Smooth muscle cell (in vitro differentiated cells): Measurements from ENCODE around the gene DUOXA2. TPM values are rescaled to one million over a fixed set of nuclear protein-coding genes. Genes with fewer than 3 reads are reported as not detected.

ENCODE experiments used
- DNase-seq: peaks from one replicate; lab custom pipeline; 2025; ENCODE audit not compliant: unreplicated experiment; lab: John Stamatoyannopoulos, UW
- H2AFZ ChIP-seq: fragments of 200-600 bp; sonication (generic); 2 replicates; pipeline ENCODE4 v1.6.0; 2016; ENCODE audit warnings: antibody characterized with exemption, low read depth, mild to moderate bottlenecking
- H3F3A ChIP-seq: fragments of 200-600 bp; sonication (generic); 2 replicates; pipeline ENCODE4 v1.6.0; 2017; ENCODE audit warnings: antibody characterized with exemption, low read depth
- H3K27ac ChIP-seq: fragments of 200-600 bp; sonication (generic); 2 replicates; pipeline ENCODE4 v1.5.1; 2016; ENCODE audit warnings: low read depth, mild to moderate bottlenecking
- H3K27me3 ChIP-seq: fragments of 200-600 bp; sonication (generic); 2 replicates; pipeline ENCODE4 v1.6.1; 2016; ENCODE audit warnings: low read depth, mild to moderate bottlenecking
- H3K36me3 ChIP-seq: fragments of 200-600 bp; sonication (generic); 2 replicates; pipeline ENCODE4 v1.5.1; 2016; ENCODE audit warnings: low read depth
- H3K4me1 ChIP-seq: fragments of 200-600 bp; sonication (generic); 2 replicates; pipeline ENCODE4 v1.5.1; 2016; ENCODE audit warnings: low read depth
- H3K4me2 ChIP-seq: fragments of 200-600 bp; sonication (generic); 2 replicates; pipeline ENCODE4 v1.6.0; 2016; ENCODE audit warnings: mild to moderate bottlenecking
- H3K4me3 ChIP-seq: fragments of 200-600 bp; sonication (generic); 2 replicates; pipeline ENCODE4 v1.5.1; 2016; ENCODE audit warnings: mild to moderate bottlenecking
- H3K79me2 ChIP-seq: fragments of 200-600 bp; sonication (generic); 2 replicates; pipeline ENCODE4 v1.6.0; 2016; ENCODE audit warnings: low read depth, mild to moderate bottlenecking
- H3K9ac ChIP-seq: fragments of 200-600 bp; sonication (generic); 2 replicates; pipeline ENCODE4 v1.6.0; 2016; ENCODE audit warnings: low read depth
- H3K9me3 ChIP-seq: fragments of 200-600 bp; sonication (generic); replicated peaks from 2 replicates; pipeline ENCODE4 v1.5.1; 2016; ENCODE audit warnings: low read depth
- H4K20me1 ChIP-seq: fragments of 200-600 bp; sonication (generic); 2 replicates; pipeline ENCODE4 v1.6.0; 2016; ENCODE audit warnings: low read depth
- WGBS: methylation state at CpG from one replicate; pipeline ENCODE4 v1.1.7; 2016; ENCODE audit warnings: low lambda C conversion rate; 5-methylcytosine and 5-hydroxymethylcytosine counted together
- polyA plus RNA-seq: library from polyadenylated mRNA; unstranded; fragments of >200 nt; fragmentation: Nextera tagmentation; extraction: Ambion mirVana; gene quantifications from 2 replicates; pipeline ENCODE4 v1.2.1, GENCODE V29; 2016
- total RNA-seq: library from RNA; depleted of rRNA; stranded (reverse); fragments of >200 nt; gene quantifications from 2 replicates; pipeline ENCODE4 v1.2.3, GENCODE V29; 2014
- TF ChIP-seq, protein P1 (sequence below): fragments of 200-600 bp; sonication (generic); IDR thresholded peaks from 2 replicates; pipeline ENCODE4 v1.5.1; 2017; ENCODE audit warnings: borderline replicate concordance, mild to moderate bottlenecking, antibody characterized with exemption; ENCODE audit not compliant: insufficient read depth, poor library complexity, severe bottlenecking

DUOXA2 gene
- total and polyA plus RNA-seq, 2 experiments from 2014 or later, result not detected

DNA sequence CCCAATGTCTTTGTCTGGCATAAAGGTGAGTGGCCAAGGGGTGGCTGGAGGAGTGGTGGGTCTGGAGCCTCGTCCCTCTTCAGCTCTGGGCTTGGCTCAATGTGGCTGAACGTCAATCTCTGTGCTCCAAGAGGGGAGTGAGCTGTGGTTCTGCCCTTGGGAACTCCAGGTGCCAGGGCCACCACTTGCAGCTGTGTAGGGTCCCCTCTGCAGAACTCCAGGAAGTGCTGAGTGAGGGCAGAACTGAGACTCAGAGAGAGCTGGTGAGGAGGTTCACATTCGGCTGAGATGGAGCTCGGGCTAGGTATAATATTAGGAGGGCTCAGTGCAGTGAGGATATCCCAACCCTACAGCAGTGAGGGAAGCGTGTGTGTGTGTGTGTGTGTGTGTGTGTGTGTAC, 27.3 kb downstream of the DUOXA2 start:
- Histone ChIP-seq H4K20me1 (no peaks in the 10 kb centered on the region), H3K9me3 (no peaks in the 10 kb centered on the region), H3K27ac (no peak overlapping the region), H3F3A (no peaks in the 10 kb centered on the region), H3K9ac (no peak overlapping the region), H2AFZ (no peak overlapping the region), H3K79me2 (no peaks in the 10 kb centered on the region), H3K4me3 (no peak overlapping the region), H3K27me3 (peaks cover 9% of the 10 kb centered on the region), H3K36me3 (no peaks in the 10 kb centered on the region), H3K4me2 (no peak overlapping the region), H3K4me1 (no peaks in the 10 kb centered on the region)
- DNase-seq, result no peak
- WGBS, result 84% methylated on average over 5 of the region's 5 CpGs
- TF ChIP-seq, protein P1, sequence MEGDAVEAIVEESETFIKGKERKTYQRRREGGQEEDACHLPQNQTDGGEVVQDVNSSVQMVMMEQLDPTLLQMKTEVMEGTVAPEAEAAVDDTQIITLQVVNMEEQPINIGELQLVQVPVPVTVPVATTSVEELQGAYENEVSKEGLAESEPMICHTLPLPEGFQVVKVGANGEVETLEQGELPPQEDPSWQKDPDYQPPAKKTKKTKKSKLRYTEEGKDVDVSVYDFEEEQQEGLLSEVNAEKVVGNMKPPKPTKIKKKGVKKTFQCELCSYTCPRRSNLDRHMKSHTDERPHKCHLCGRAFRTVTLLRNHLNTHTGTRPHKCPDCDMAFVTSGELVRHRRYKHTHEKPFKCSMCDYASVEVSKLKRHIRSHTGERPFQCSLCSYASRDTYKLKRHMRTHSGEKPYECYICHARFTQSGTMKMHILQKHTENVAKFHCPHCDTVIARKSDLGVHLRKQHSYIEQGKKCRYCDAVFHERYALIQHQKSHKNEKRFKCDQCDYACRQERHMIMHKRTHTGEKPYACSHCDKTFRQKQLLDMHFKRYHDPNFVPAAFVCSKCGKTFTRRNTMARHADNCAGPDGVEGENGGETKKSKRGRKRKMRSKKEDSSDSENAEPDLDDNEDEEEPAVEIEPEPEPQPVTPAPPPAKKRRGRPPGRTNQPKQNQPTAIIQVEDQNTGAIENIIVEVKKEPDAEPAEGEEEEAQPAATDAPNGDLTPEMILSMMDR, result no peak

DNA sequence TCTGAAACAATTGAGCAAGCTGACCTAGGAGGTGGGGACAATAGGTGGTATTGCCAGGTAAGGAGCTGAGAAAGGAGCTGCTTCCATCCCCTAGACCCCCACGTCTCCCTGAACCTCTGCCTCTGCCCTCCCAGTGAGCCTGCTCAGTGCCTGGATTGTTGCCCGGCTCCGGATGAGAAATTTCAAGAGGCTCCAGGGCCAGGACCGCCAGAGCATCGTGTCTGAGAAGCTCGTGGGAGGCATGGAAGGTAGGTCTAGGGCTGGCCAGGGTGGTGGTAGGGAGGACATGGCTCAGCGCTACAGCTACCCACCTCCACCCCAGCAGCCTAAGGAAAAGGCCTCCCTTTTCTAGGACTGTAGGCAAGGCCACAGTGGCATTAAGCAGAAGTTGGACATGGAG, 28.9 kb downstream of the DUOXA2 start:
- H3K4me2 ChIP-seq, result no peak overlapping the region
- DNase-seq, result no peak
- H4K20me1 ChIP-seq, result no peaks in the 10 kb centered on the region
- 95% methylated on average over 7 of the region's 7 CpGs for WGBS
- no peak overlapping the region for H3K9ac ChIP-seq
- H3K36me3 ChIP-seq, result no peaks in the 10 kb centered on the region
- no peaks in the 10 kb centered on the region for H3K27me3 ChIP-seq
- no peak overlapping the region for H3K4me3 ChIP-seq
- H3K4me1 ChIP-seq, result no peaks in the 10 kb centered on the region
- H3K27ac ChIP-seq, result no peak overlapping the region
- TF ChIP-seq, protein P1, result no peak
- H3K9me3 ChIP-seq, result no peaks in the 10 kb centered on the region
- no peak overlapping the region for H2AFZ ChIP-seq
- no peaks in the 10 kb centered on the region for H3F3A ChIP-seq
- H3K79me2 ChIP-seq, result no peaks in the 10 kb centered on the region

DNA sequence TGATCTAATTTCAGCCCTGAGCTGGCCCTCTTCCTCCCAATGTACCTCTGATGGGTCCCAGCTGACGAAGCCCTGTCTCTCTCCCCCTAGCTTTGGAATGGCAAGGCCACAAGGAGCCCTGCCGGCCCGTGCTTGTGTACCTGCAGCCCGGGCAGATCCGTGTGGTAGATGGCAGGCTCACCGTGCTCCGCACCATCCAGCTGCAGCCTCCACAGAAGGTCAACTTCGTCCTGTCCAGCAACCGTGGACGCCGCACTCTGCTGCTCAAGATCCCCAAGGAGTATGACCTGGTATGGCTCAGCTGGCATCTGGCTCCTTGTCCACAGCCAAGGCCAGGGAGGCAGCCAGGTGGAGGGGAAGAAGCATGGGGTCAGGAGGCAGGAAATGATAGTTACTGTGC, 29.8 kb downstream of the DUOXA2 start:
- Histone ChIP-seq H3K9me3 (no peaks in the 10 kb centered on the region), H3K9ac (no peak overlapping the region), H3K27ac (no peak overlapping the region), H3K4me2 (no peak overlapping the region), H4K20me1 (no peaks in the 10 kb centered on the region), H3K79me2 (no peaks in the 10 kb centered on the region), H2AFZ (no peak overlapping the region), H3K36me3 (no peaks in the 10 kb centered on the region), H3F3A (no peaks in the 10 kb centered on the region), H3K4me3 (no peak overlapping the region), H3K27me3 (no peaks in the 10 kb centered on the region), H3K4me1 (no peaks in the 10 kb centered on the region)
- TF ChIP-seq, protein P1, result no peak
- DNase-seq, result no peak
- 89% methylated on average over 11 of the region's 11 CpGs for WGBS

DNA sequence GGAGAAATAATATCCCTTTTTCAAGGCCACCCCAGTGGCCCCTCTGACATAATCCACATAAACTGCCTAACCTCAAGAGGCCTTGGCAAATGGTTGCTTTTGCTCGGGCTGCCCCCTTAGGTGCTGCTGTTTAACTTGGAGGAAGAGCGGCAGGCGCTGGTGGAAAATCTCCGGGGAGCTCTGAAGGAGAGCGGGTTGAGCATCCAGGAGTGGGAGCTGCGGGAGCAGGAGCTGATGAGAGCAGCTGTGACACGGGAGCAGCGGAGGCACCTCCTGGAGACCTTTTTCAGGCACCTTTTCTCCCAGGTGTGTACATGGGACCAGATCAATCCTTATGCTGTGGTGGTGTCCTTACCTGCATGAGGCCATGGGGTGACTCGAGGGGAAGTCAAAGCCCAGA, 30.6 kb downstream of the DUOXA2 start:
- no peak overlapping the region for H3K9ac ChIP-seq
- TF ChIP-seq, protein P1, result no peak
- no peak for DNase-seq
- no peaks in the 10 kb centered on the region for H3K9me3 ChIP-seq
- no peak overlapping the region for H2AFZ ChIP-seq
- no peaks in the 10 kb centered on the region for H3K79me2 ChIP-seq
- no peaks in the 10 kb centered on the region for H3K36me3 ChIP-seq
- WGBS, result 87% methylated on average over 9 of the region's 9 CpGs
- H3K27me3 ChIP-seq, result no peaks in the 10 kb centered on the region
- no peaks in the 10 kb centered on the region for H4K20me1 ChIP-seq
- H3K4me2 ChIP-seq, result no peak overlapping the region
- no peaks in the 10 kb centered on the region for H3F3A ChIP-seq
- no peak overlapping the region for H3K4me3 ChIP-seq
- no peaks in the 10 kb centered on the region for H3K4me1 ChIP-seq
- no peak overlapping the region for H3K27ac ChIP-seq
